Fibroblast of the aortic adventitia (primary cell): ENCODE results near the gene PCED1A. TPM values are rescaled to one million over a fixed set of nuclear protein-coding genes. Genes with fewer than 3 reads are reported as not detected.

Source experiments
- DNase-seq: peaks from one replicate; pipeline ENCODE4 v3.0.0-alpha.2; 2010; ENCODE audit warnings: low read depth
- H3K4me3 ChIP-seq: 2 replicates; pipeline ENCODE4 v1.5.1; 2011; ENCODE audit warnings: low read depth, mild to moderate bottlenecking, control low read depth, low read length, moderate library complexity
- CTCF ChIP-seq: IDR thresholded peaks from 2 replicates; pipeline ENCODE4 v1.5.1; 2011; ENCODE audit warnings: mild to moderate bottlenecking, low read length, control low read depth, inconsistent platforms; ENCODE audit not compliant: insufficient read depth
- total RNA-seq: library from RNA; depleted of rRNA; stranded (reverse); fragments of >200 nt; gene quantifications from 2 replicates; pipeline ENCODE4 v1.2.3, GENCODE V29; 2012; ENCODE audit warnings: low replicate concordance

PCED1A gene
- total RNA-seq, 1 donor, result 21.1 TPM

DNA sequence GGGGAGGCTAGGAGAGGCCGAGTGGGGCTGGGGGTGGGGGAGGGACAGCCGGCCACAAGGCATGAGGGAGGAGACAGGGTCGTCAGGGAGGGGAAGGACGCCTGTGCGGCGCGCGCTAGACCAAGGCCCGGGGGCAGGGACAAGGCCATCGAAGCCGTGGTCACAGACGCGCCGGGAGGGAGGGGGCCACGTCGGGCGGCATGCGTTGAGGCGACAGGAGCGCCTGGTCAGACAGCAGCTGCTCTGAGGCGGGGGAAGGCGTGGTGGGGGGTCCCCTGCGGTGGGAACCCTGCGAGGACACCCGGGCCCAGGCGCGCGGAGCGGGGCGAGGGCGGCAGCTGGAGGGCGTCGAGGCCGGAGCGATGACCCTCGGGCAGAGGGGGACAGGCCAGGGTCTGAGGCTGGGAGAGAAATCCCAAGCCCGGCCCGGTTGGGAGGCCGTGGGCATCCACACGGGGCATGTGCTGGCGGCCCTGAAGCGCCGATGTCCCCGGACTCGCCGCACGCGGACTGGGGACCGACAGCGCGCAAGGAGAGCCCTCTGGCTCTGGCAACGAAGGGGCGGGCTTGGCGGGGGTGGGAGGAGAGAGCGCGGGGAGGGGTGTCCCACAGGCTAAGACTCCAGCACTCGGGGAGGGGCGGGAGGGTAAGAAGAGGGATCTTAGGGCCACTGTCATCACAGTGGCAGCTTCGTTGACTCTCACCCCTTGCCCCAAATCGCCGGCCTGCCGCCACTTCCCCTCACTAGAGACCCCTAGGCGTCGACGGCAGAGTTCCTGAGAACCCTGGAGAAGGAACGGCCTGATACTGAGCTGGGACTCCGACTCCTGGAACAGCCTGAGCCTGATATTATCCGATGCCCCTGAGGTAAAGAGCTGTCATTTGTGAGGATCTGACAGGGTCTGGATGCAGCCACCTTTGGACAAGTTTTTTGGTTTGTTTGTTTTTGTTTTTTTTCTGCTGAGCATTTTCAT is 19.3 kb downstream of the PCED1A start:
- no peak for TF ChIP-seq CTCF
- no peak for DNase-seq
- H3K4me3 ChIP-seq, result no peak overlapping the region

GRCh38 chr20:2820084-2820895 is 20.2 kb downstream of the PCED1A start:
- H3K4me3 ChIP-seq, result no peak overlapping the region
- TF ChIP-seq CTCF, result no peak
- peak; percentile 86 for DNase-seq

GRCh38 chr20:2817891-2818595 is 22.4 kb downstream of the PCED1A start:
- no peak for TF ChIP-seq CTCF
- H3K4me3 ChIP-seq, result no peak overlapping the region
- peak; percentile 25 for DNase-seq

GRCh38 chr20:2817341-2817726 is 23.1 kb downstream of the PCED1A start:
- TF ChIP-seq CTCF, result no peak
- DNase-seq, result no peak

DNA sequence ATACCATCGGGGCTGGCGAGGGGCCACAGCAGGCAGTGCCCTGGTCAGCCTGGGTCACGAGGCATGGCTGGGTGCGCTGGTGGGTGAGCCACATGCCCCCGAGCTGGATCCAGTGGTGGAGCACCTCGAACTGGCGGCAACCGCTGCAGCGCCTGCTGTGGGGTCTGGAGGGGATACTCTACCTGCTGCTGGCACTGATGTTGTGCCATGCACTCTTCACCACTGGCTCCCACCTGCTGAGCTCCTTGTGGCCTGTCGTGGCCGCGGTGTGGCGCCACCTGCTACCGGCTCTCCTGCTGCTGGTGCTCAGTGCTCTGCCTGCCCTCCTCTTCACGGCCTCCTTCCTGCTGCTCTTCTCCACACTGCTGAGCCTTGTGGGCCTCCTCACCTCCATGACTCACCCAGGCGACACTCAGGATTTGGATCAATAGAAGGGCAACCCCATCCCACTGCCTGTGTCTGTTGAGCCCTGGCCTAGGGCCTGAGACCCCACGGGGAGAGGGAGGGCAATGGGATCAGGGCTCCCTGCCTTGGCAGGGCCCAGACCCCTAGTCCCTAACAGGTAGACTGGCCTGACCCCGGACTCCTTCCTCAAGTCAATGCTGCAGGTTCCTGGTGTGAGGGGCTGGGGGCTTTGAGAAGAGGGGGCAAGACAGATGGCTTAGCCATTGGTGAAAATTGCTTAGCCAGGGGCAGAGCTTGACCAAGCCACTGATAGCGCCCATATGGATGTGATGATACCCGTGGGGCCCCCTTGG is 23.7 kb downstream of the PCED1A start:
- no peak overlapping the region for H3K4me3 ChIP-seq
- no peak for DNase-seq
- no peak for TF ChIP-seq CTCF

More at GRCh38 chr20:2817341-2817726, 23.1 kb downstream of the PCED1A start:
- no peak overlapping the region for H3K4me3 ChIP-seq
